Peyer's patch (tissue), 4 donors: ENCODE results near the gene BRI3. TPM values are rescaled to one million over a fixed set of nuclear protein-coding genes. Genes with fewer than 3 reads are reported as not detected.

Experiments used
- DNase-seq, 3 donors: peaks; one replicate each; pipeline ENCODE4 v3.0.0-alpha.2; 2017 to 2019
- H3K27ac ChIP-seq, 4 donors: fragments of 200-600 bp; sonication (generic); one replicate each; pipeline ENCODE4 v1.5.1; 2016 to 2019
- H3K27me3 ChIP-seq, 2 donors: fragments of 200-600 bp; sonication (generic); one replicate each; pipeline ENCODE4 v1.5.1; 2019
- H3K36me3 ChIP-seq, 3 donors: fragments of 200-600 bp; sonication (generic); one replicate each; pipeline ENCODE4 v1.5.1; 2016 to 2019
- H3K4me1 ChIP-seq, 4 donors: fragments of 200-600 bp; sonication (generic); one replicate each; pipeline ENCODE4 v1.5.1; 2016 to 2019
- H3K4me3 ChIP-seq, 4 donors: fragments of 200-600 bp; sonication (generic); 1 replicate in 3 of 4; 2 replicates in 1 of 4; pipeline ENCODE4 v1.5.1; 2016 to 2019; ENCODE audit warnings: mild to moderate bottlenecking in 1 of 4
- H3K9me3 ChIP-seq, 4 donors: fragments of 200-600 bp; sonication (generic); one replicate each; pipeline ENCODE4 v1.5.1; 2016 to 2019; ENCODE audit warnings: mild to moderate bottlenecking in 1 of 4
- POLR2A ChIP-seq, 2 donors: fragments of 450-650 bp; IDR thresholded peaks; one replicate each; pipeline ENCODE4 v1.5.1; 2017; ENCODE audit warnings: antibody characterized with exemption in 2 of 2, mild to moderate bottlenecking in 2 of 2, moderate library complexity in 2 of 2
- total RNA-seq, 4 donors: library from RNA; depleted of rRNA; stranded (reverse); fragments of >200 nt; gene quantifications; one replicate each; pipeline ENCODE4 v1.1.0, GENCODE V29; 2016
- TF ChIP-seq, protein P1 (sequence below), 6 experiments: fragments of 450-650 bp in 4 of 6; fragments of 200-600 bp in 2 of 6; sonication (generic) in 1 of 6; IDR thresholded peaks; one replicate each; pipeline ENCODE4 v1.5.1; 2017 to 2019; ENCODE audit warnings: antibody characterized with exemption in 6 of 6, mild to moderate bottlenecking in 3 of 6, moderate library complexity in 1 of 6

The BRI3 gene
- total RNA-seq, 4 donors from 2014 or later: 21.5 to 91.2 (median 69.6) TPM

DNA sequence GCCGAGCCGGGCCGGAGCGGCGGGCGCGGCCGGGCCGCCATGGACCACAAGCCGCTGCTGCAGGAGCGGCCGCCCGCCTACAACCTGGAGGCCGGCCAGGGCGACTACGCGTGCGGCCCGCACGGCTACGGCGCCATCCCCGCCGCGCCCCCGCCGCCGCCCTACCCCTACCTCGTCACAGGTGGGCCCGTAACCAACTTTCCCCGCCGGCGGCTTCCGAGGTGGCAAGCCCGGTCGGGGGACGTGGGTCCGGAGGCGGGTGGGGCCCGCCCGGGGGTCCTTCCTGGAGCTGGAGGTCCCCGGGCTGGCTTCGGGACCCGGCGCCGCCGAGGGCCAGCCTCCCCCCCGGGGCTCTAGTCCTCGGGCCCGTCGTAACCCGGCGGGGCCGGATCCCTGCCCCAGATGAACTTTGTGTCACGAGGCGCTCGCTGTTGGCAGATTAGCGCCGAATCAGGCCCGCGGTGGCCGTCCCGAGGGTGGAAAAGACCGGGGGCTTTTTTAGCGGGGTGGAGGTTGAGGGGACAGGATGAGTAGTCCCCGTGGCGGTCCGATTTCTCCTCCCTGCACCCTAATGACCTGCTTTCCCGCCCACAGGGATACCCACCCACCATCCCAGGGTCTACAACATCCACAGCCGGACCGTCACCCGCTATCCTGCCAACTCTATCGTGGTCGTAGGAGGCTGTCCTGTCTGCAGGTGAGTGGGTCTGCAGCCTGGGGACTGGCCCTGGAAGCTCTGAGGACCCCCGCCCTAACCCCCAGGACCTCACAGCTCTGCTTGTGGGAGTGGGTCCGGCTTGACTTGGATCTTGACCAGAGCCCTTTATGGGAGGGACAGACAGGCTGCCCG lies 496 bp downstream of the BRI3 start:
- TF ChIP-seq POLR2A (IDR thresholded peaks at IDR 0.05): peak in 1 of 2 donors; percentile 42
- TF ChIP-seq, protein P1, sequence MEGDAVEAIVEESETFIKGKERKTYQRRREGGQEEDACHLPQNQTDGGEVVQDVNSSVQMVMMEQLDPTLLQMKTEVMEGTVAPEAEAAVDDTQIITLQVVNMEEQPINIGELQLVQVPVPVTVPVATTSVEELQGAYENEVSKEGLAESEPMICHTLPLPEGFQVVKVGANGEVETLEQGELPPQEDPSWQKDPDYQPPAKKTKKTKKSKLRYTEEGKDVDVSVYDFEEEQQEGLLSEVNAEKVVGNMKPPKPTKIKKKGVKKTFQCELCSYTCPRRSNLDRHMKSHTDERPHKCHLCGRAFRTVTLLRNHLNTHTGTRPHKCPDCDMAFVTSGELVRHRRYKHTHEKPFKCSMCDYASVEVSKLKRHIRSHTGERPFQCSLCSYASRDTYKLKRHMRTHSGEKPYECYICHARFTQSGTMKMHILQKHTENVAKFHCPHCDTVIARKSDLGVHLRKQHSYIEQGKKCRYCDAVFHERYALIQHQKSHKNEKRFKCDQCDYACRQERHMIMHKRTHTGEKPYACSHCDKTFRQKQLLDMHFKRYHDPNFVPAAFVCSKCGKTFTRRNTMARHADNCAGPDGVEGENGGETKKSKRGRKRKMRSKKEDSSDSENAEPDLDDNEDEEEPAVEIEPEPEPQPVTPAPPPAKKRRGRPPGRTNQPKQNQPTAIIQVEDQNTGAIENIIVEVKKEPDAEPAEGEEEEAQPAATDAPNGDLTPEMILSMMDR (IDR thresholded peaks at IDR 0.05): no peak
- peak overlapping the region; percentile 69 to 99 (median 91) for H3K4me3 ChIP-seq
- peak in 2 of 3 donors; percentile 61 to 74 for DNase-seq
- no peaks in the 10 kb centered on the region for H3K9me3 ChIP-seq
- peak overlapping the region; percentile 85 to 99 (median 92) for H3K27ac ChIP-seq
- H3K4me1 ChIP-seq: peaks cover 20 to 50% (median 27%) of the 10 kb centered on the region in 4 donors
- H3K27me3 ChIP-seq: no peaks in the 10 kb centered on the region
- no peaks in the 10 kb centered on the region for H3K36me3 ChIP-seq

DNA sequence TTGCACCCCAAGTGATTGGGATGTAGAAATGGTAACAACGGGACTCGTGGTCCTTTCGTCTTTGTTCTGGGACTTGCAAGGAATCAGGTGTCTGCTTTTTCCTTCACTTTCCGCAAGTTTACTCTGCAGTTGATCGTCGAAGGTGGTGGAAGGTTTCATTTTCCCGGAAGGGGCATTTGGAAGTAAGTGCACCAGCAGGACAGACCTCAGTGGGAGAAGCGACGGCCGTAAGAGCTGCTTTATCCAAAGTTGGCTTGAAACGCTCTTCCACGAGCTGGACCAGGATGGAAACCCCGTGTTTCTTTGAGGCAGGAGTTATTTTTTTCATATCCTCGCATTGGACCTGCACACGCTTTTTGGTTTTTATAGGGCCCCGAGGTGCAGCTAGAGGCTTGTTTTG lies 1.2 kb downstream of the BRI3 start:
- Histone ChIP-seq H3K9me3 (no peaks in the 10 kb centered on the region), H3K27me3 (no peaks in the 10 kb centered on the region), H3K27ac (peak overlapping the region; percentile 85 to 99 (median 92)), H3K36me3 (no peaks in the 10 kb centered on the region), H3K4me1 (peaks cover 20 to 58% (median 29%) of the 10 kb centered on the region in 4 donors), H3K4me3 (peak overlapping the region; percentile 69 to 99 (median 91))
- TF ChIP-seq, protein P1 (IDR thresholded peaks at IDR 0.05): no peak
- TF ChIP-seq POLR2A (IDR thresholded peaks at IDR 0.05): no peak
- no peak for DNase-seq

DNA sequence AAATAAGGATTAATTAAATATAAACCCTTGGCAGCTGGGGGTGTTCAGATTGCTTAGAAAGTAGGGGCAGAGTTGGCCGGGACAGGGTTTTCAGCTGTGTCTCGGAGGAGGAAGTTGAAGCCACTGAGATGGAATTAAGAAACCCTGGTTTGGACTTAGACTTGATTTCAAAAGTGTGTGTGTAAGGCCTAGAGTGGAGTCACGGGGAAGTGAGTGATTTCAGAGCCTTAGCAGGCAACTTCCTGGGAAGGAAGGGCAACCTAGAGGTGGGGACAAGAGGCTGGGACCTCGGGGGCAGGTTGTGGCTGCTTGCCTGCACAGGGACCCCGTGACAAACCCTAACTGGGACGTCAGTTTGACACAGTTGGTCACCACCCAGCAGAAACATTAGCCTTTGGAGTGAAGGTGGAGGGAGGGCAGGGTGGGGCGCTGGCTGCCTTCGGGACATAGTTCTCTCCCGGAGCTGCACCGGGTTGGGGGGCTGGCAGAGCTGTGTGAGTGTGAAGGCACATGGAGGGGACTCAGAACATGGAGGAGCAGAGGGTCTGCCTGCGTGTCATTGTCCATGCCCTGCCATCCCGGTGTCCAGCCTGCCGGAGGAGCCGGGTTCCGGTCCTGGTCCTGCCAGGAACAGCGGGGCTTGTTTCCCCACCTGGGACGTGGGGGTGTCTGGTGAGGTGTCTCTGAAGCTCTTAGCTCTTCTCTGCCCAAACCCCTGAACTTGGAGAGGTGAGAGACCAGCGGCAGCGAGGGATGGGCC lies 1.8 kb downstream of the BRI3 start:
- Histone ChIP-seq H3K36me3 (no peaks in the 10 kb centered on the region), H3K4me3 (peak overlapping the region; percentile 7 to 99 (median 82)), H3K4me1 (peaks cover 20 to 64% (median 29%) of the 10 kb centered on the region in 4 donors), H3K27ac (peak overlapping the region; percentile 64 to 99 (median 92)), H3K27me3 (no peaks in the 10 kb centered on the region), H3K9me3 (no peaks in the 10 kb centered on the region)
- TF ChIP-seq POLR2A (IDR thresholded peaks at IDR 0.05): peak; percentile 68 to 84
- TF ChIP-seq, protein P1 (IDR thresholded peaks at IDR 0.05): no peak
- peak in 2 of 3 donors; percentile 72 to 78 for DNase-seq

DNA sequence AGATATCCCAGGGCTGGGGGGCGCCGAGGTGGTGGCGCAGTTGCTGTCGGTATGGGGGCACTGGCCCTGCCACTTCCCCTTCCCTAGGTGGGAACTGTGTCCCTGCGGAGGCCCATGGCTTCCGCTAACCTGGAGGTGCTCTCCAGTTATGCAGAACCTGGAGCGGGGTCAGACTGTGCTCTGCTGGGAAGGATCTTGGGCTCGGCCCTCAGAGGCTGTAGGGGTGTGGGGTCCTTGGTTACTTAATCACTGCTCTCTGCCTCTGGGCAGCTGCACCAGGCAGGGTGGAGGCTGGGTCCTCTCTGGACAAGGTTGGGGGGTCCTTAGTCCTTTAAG lies 2.4 kb downstream of the BRI3 start:
- Histone ChIP-seq H3K36me3 (peaks cover 0 to 4% (median 0%) of the 10 kb centered on the region in 3 donors), H3K4me3 (peak overlapping the region; percentile 7 to 99 (median 82)), H3K27me3 (no peaks in the 10 kb centered on the region), H3K4me1 (peaks cover 20 to 69% (median 29%) of the 10 kb centered on the region in 4 donors), H3K9me3 (no peaks in the 10 kb centered on the region), H3K27ac (peak overlapping the region; percentile 64 to 99 (median 92))
- TF ChIP-seq, protein P1 (IDR thresholded peaks at IDR 0.05): no peak
- TF ChIP-seq POLR2A (IDR thresholded peaks at IDR 0.05): no peak
- no peak for DNase-seq

DNA sequence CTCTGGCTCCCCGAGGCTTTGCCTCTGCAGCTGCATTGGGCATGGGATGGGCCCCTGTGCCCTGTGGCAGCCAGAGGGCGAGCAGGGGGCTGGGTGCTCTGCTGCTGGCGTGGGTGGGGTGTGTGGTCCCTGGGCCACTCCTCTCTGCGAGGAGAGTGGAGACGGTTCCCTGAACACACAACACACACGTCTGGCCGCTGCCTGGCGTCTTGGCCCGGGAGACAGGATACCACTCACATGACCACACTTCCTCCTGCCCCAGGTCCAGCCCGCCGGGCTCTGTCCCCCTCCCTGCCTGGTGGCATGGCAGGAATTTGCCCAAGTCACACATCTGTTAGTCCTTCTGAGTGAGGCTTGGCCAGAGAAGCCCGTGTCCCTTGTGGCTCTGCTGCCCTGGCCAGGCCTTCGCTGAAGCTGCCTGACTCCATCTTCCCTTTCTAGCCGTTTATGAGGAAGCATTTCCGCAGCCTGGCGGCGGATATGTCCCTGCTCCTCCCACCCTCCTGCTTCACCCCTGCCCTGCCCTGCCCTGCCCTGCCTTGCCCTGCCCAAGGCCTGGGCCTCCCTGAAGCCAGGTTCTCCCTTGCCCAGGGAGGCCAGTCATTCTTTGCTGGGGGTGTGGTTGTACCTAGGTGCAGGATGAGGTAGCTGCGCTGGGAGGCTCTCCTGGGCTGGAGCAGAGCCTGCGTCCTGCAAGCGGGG lies 3.0 kb downstream of the BRI3 start:
- no peaks in the 10 kb centered on the region for H3K9me3 ChIP-seq
- TF ChIP-seq, protein P1 (IDR thresholded peaks at IDR 0.05): peak in 3 of 6 experiments; percentile 12 to 30 (median 27)
- TF ChIP-seq POLR2A (IDR thresholded peaks at IDR 0.05): peak; percentile 51 to 80
- peaks cover 20 to 73% (median 29%) of the 10 kb centered on the region in 4 donors for H3K4me1 ChIP-seq
- peak overlapping the region; percentile 1 to 99 (median 82) for H3K4me3 ChIP-seq
- H3K27me3 ChIP-seq: no peaks in the 10 kb centered on the region
- H3K36me3 ChIP-seq: peaks cover 0 to 9% (median 0%) of the 10 kb centered on the region in 3 donors
- H3K27ac ChIP-seq: peak overlapping the region; percentile 64 to 99 (median 92)
- peak in 2 of 3 donors; percentile 90 to 91 for DNase-seq
